Epithelial cell of proximal tubule (primary cell): ENCODE measurements around the gene DPT. TPM values are rescaled to one million over a fixed set of nuclear protein-coding genes. Genes with fewer than 3 reads are reported as not detected.
"Not testable (repeated sequence)": the region's sequence is repeated elsewhere in the genome, so short reads cannot be mapped to it uniquely, and the experiment has no call there.

Experiments
- DNase-seq: peaks from one replicate; pipeline ENCODE4 v3.0.0-alpha.2; 2011; ENCODE audit warnings: low read depth
- H3K4me3 ChIP-seq: 2 replicates; pipeline ENCODE4 v1.5.1; 2011; ENCODE audit warnings: low read depth, mild to moderate bottlenecking, low read length
- CTCF ChIP-seq: conservative IDR thresholded peaks from 2 replicates; pipeline ENCODE4 v1.5.1; 2012; ENCODE audit warnings: low read depth, mild to moderate bottlenecking, low read length
- total RNA-seq: library from RNA; depleted of rRNA; stranded (reverse); fragments of >200 nt; gene quantifications from 2 replicates; pipeline ENCODE4 v1.2.3, GENCODE V29; 2015

The DPT gene
- not detected in 2 replicates for total RNA-seq

GRCh38 chr1:168728473-168729404 lies at the start of gene DPT:
TSS of gene DPT (minus strand) at chr1:168729206. CDS start at chr1:168729174, 32 bp downstream.
- TF ChIP-seq CTCF = no peak
- DNase-seq = no peak
- H3K4me3 ChIP-seq = no peak within 1 kb of the TSS

- H3K4me3 ChIP-seq = no peak overlapping the region
- no peak for TF ChIP-seq CTCF
- DNase-seq = no peak
Observed at GRCh38 chr1:168775366-168775765, 46.4 kb upstream of the DPT start.

GRCh38 chr1:168774241-168774640 lies 45.2 kb upstream of the DPT start:
- DNase-seq = no peak
- no peak overlapping the region for H3K4me3 ChIP-seq
- TF ChIP-seq CTCF = no peak

- no peak for TF ChIP-seq CTCF
- no peak for DNase-seq
- H3K4me3 ChIP-seq = no peak overlapping the region
Observed at GRCh38 chr1:168772428-168773060, 43.5 kb upstream of the DPT start.

GRCh38 chr1:168771104-168771630 lies 42.2 kb upstream of the DPT start:
- TF ChIP-seq CTCF = no peak
- no peak for DNase-seq
- H3K4me3 ChIP-seq = no peak overlapping the region

- not testable (repeated sequence) for DNase-seq, H3K4me3 ChIP-seq
Observed at GRCh38 chr1:168769893-168770292, 40.9 kb upstream of the DPT start.

- no peak for TF ChIP-seq CTCF
- DNase-seq = no peak
Observed at GRCh38 chr1:168767894-168768584, 39.0 kb upstream of the DPT start.

More at GRCh38 chr1:168767894-168768584, 39.0 kb upstream of the DPT start:
- no peak overlapping the region for H3K4me3 ChIP-seq
